Mammary epithelial cell (primary cell): ENCODE data around the gene MEGF10.
"Not testable (repeated sequence)": the region's sequence is repeated elsewhere in the genome, so short reads cannot be mapped to it uniquely, and the experiment has no call there.

Source experiments
- CTCF ChIP-seq, 2 donors: IDR thresholded peaks in 1 of 2; conservative IDR thresholded peaks in 1 of 2; 2 replicates each; pipeline ENCODE4 v1.5.1; 2011 to 2012; ENCODE audit warnings: inconsistent platforms in 2 of 2, low read length in 2 of 2, mild to moderate bottlenecking in 2 of 2, control low read depth in 1 of 2, low read depth in 1 of 2; ENCODE audit not compliant: insufficient read depth in 1 of 2; ENCODE audit errors: extremely low read depth in 1 of 2
- EZH2 ChIP-seq: IDR thresholded peaks from 2 replicates; pipeline ENCODE4 v1.6.1; 2012; ENCODE audit warnings: low read length, inconsistent platforms, borderline replicate concordance

- TF ChIP-seq CTCF (conservative IDR thresholded peaks at IDR 0.05 in 1 of 2, IDR thresholded peaks at IDR 0.05 in 1 of 2; ENCODE audit: extremely low read depth in 1 of 2, insufficient read depth in 1 of 2, low read depth in 1 of 2, low read length in 2 of 2); EZH2: not testable (repeated sequence)
Measured at GRCh38 chr5:127265473-127265872, 25.1 kb upstream of the MEGF10 start.
